IPS-15b (cell line): ENCODE measurements around the gene SH2D4B.
"Not testable (repeated sequence)": the region's sequence is repeated elsewhere in the genome, so short reads cannot be mapped to it uniquely, and the experiment has no call there.

Experiments
- H3K27me3 ChIP-seq: one replicate; pipeline ENCODE4 v1.6.1; 2013; ENCODE audit warnings: low read length; ENCODE audit not compliant: control insufficient read depth, insufficient read depth
- H3K36me3 ChIP-seq: one replicate; pipeline ENCODE4 v1.6.1; 2013; ENCODE audit warnings: low read length; ENCODE audit not compliant: control insufficient read depth, insufficient read depth
- H3K4me1 ChIP-seq: one replicate; pipeline ENCODE4 v1.6.1; 2013; ENCODE audit warnings: mild to moderate bottlenecking, low read length; ENCODE audit not compliant: control insufficient read depth, insufficient read depth
- H3K4me3 ChIP-seq: one replicate; pipeline ENCODE4 v1.5.1; 2013; ENCODE audit warnings: low read depth, low read length
- H3K9ac ChIP-seq: one replicate; pipeline ENCODE4 v1.6.1; 2013; ENCODE audit warnings: low read depth, mild to moderate bottlenecking, low read length
- H3K9me3 ChIP-seq: one replicate; pipeline ENCODE4 v1.6.1; 2013; ENCODE audit warnings: mild to moderate bottlenecking, low read length; ENCODE audit not compliant: control insufficient read depth, insufficient read depth

The SH2D4B gene

DNA sequence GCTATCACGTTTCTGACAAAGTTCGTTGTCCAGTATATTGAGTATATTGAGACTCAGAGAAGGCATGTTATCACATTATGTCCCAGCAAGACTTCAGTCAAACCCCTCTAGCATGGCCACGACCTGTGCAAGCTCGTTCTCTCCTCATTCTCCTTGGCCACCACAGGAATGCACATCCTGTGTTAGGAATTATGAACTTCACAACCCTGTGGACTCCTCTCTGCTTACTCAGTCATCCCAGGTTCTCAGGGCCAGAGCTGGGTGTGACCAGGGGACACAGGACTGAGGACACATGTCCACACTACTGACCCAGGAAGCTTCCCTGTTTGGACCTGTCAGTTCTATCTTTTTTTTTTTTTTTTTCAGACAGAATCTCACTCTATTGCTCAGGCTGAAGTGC is 4.4 kb downstream of the SH2D4B start:
- Histone ChIP-seq H3K36me3 (no peaks in the 10 kb centered on the region), H3K9me3 (no peaks in the 10 kb centered on the region), H3K4me1 (no peaks in the 10 kb centered on the region), H3K4me3 (no peak overlapping the region), H3K27me3 (peaks cover 2% of the 10 kb centered on the region), H3K9ac (no peak overlapping the region)

DNA sequence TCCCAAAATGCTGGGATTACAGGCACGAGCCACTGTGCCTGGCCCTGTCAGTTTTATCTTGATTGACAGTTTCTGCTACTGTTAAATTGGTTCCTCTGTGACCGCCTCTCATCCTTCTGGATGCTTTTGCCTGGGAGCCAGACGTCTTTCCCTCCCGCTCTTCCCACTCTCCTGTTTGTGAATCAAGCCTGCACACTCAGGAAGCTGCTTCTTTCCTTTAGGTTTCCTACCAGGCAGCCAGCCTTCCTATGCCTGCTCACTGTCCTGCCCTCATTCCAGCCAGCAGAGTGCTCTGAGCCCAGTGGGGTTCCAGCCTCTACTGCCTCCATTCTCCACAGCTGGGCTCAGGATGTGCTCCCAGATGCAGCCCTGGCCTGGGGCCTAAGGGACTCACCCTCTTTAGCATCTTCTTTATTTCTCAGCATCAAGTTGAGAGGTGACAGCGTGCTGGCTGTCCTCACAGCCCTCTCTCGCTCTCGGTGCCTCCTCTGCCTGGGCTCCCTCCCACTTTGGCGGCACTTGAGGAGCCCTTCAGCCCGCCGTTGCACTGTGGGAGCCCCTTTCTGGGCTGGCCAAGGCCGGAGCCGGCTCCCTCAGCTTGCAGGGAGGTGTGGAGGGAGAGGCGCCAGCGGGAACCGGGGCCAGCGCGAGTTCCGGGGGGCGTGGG is 5.1 kb downstream of the SH2D4B start:
- no peak overlapping the region for H3K9ac ChIP-seq
- H3K36me3 ChIP-seq = no peaks in the 10 kb centered on the region
- H3K4me1 ChIP-seq = no peaks in the 10 kb centered on the region
- no peaks in the 10 kb centered on the region for H3K27me3 ChIP-seq
- H3K9me3 ChIP-seq = no peaks in the 10 kb centered on the region
- no peak overlapping the region for H3K4me3 ChIP-seq

DNA sequence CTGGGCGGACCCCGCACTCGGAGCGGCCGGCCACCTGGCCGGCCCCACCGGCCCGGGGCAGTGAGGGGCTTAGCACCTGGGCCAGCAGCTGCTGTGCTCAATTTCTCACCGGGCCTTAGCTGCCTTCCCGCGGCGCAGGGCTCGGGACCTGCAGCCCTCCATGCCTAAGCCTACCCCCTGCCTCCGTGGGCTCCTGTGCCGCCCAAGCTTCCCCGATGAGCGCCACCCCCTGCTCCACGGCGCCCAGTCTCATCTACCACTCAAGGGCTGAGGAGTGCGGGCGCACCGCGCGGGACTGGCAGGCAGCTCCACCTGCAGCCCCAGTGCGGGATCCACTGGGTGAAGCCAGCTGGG is 5.6 kb downstream of the SH2D4B start:
- not testable (repeated sequence) for H3K36me3 ChIP-seq, H3K27me3 ChIP-seq, H3K9me3 ChIP-seq, H3K4me1 ChIP-seq, H3K4me3 ChIP-seq, H3K9ac ChIP-seq

DNA sequence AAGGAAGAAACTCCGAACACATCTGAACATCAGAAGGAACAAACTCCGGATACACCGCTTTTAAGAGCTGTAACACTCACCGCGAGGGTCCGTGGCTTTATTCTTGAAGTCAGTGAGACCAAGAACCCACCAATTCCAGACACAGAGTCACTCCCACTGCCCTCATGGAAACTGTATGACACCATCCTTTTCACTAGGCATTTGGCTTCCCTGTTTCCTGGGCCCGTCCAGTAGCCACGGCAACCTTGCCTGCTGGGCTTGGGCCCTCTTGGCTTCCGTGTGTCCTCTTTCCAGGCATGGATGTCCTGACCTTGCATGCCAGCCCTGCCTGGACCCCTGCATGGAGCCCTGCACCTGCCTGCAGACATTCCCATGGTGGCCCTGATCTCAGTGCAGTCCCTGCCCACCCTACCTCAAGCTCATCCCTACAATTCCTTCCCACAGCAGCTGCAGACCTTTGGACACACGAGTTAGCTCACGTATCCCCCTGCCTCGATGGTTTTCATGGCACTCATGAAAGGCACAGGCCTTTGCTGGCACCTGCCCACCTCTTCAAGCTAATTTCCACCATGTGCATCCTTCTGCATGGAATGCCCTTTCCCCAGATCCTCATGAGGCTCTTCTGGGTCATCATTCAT is 6.7 kb downstream of the SH2D4B start:
- no peaks in the 10 kb centered on the region for H3K36me3 ChIP-seq
- no peak overlapping the region for H3K4me3 ChIP-seq
- no peak overlapping the region for H3K9ac ChIP-seq
- no peaks in the 10 kb centered on the region for H3K9me3 ChIP-seq
- H3K27me3 ChIP-seq = no peaks in the 10 kb centered on the region
- H3K4me1 ChIP-seq = no peaks in the 10 kb centered on the region

DNA sequence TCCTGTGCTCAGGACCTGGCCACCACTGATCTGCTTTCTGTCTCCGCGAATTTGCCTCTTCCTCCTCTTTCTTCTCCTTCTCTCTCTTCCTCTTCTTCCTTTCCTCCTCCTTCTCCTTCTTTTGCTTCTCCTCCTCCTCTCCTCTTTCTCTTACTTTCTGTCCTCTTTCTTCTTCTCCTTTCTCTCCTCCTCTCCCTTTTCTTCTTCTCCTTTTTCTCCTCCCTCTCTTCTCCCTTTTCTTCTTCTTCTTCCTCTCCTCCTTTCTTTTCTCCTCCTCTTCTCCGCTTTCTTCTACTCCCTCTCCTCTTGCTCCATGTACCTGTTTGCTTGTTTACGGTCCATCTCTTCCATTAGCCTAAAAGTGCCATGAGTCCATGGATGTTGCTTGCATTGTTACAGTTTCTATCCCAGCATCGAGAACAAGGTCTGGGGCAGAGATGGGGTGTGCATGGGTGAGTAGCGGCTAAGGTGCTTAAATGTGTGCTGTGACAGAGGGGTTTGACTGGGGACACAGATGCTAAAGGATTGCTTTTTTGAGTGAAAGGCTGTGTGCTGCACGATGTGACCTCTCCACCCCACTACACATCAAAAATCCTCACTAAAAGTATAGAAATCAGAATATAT is 7.7 kb downstream of the SH2D4B start:
- no peaks in the 10 kb centered on the region for H3K27me3 ChIP-seq
- no peaks in the 10 kb centered on the region for H3K4me1 ChIP-seq
- no peaks in the 10 kb centered on the region for H3K9me3 ChIP-seq
- H3K9ac ChIP-seq = no peak overlapping the region
- H3K36me3 ChIP-seq = no peaks in the 10 kb centered on the region
- H3K4me3 ChIP-seq = no peak overlapping the region

DNA sequence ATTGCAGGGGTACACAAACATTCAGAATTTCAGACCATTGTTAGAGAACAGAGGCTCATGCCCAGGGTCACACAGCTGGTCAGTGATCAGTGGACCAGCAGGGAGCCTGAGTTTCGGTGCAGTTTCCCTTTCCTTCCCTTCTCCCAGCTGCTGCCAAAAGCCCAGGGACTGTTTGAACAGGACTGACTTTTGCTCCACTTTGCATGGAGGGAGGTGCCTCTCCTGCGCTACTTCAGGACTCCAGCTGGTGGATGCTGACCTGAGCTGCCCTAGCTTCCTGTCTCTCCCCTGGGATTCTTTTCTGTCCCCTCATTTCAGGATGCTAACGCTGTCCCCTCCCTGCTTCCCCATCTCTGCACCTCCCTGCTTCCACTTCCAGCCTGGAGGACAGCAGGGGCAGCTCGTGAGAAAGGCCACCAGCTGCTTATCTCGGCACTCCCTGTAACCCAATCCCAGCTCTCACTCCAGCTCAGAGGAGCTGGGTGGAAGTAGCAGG is 14.5 kb downstream of the SH2D4B start:
- peaks cover 4% of the 10 kb centered on the region for H3K4me1 ChIP-seq
- H3K27me3 ChIP-seq = no peaks in the 10 kb centered on the region
- no peak overlapping the region for H3K9ac ChIP-seq
- no peaks in the 10 kb centered on the region for H3K36me3 ChIP-seq
- no peak overlapping the region for H3K4me3 ChIP-seq
- no peaks in the 10 kb centered on the region for H3K9me3 ChIP-seq

DNA sequence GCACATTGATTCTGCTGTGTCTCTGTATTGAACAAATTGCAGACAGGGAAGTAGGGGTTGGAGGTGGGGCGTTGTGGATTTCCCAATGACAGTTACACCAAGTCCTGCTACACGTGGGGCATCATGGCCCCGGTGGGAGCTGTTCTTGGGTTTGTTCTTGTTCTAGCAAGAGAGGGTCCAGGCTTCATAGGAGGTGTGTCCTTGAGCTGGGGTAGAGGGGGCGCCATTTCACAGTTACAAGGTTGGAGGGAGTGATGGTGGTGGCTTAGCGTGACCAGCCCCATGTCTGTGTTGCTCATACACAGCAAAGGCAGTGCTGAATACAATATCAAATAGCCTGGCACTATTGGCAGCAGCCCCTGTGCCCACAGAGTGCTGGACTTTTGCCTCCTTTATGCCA is 15.7 kb downstream of the SH2D4B start:
- Histone ChIP-seq H3K36me3 (no peaks in the 10 kb centered on the region), H3K9me3 (no peaks in the 10 kb centered on the region), H3K27me3 (no peaks in the 10 kb centered on the region), H3K4me1 (peaks cover 4% of the 10 kb centered on the region), H3K4me3 (no peak overlapping the region), H3K9ac (no peak overlapping the region)

DNA sequence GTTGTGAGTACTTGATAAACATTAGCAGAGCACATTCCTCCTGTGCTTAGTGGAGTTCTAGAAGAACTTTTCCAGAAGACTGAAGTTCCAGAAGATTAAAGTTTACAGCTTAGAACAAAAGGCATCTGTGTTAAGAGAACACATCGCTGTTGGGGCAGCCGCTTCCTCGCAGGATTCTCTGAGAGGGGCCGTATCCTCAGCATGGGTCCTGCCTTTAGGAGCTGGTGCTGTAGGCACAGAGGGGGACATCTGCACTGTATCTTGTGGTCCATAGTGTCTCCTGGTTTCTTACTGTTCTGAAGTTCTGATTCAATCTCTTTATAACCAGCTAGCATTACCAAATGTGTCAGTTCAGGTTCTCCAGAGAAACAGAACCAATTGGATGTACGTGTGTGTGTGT is 16.3 kb downstream of the SH2D4B start:
- Histone ChIP-seq H3K36me3 (no peaks in the 10 kb centered on the region), H3K27me3 (no peaks in the 10 kb centered on the region), H3K9ac (no peak overlapping the region), H3K9me3 (no peaks in the 10 kb centered on the region), H3K4me3 (no peak overlapping the region), H3K4me1 (peaks cover 4% of the 10 kb centered on the region)

DNA sequence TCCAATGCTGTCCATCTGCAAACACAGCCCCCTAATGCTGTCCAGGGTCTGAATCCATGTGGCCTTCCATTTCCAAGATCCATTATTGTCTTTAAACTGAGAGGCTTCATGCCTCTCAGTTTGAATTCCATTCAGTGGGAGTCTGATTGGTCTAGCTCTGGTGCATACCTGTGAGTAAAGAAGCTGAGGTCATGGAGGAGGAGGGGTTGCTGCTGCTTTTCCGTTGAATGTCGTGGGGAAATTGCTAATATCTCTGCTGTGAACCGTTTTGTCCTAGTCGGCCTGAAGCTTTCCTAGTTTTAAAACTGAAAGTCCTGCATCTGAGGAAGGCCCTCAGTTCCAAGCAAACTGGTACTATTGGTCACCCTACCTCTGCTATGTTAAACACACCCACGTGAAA is 17.7 kb downstream of the SH2D4B start:
- peaks cover 4% of the 10 kb centered on the region for H3K4me1 ChIP-seq
- no peaks in the 10 kb centered on the region for H3K27me3 ChIP-seq
- no peaks in the 10 kb centered on the region for H3K9me3 ChIP-seq
- no peak overlapping the region for H3K4me3 ChIP-seq
- no peak overlapping the region for H3K9ac ChIP-seq
- H3K36me3 ChIP-seq = no peaks in the 10 kb centered on the region

DNA sequence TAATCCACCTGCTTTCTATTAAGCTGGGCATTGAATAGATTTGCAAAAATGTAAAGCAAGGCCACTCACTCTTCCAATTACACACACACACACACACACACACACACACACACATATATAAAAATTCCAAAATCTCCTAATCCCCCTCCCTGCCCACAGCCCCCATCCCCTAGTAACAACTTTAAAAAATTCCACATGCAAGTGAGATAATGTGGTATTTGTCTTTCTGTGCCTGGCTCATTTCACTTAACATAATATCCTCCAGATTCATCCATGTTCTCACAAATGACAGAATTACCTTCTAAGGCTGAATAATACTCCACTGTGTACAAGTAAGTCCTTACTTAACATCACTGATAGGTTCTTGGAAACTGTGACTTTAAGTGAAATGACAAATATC is 24.2 kb downstream of the SH2D4B start:
- H3K4me3 ChIP-seq = no peak overlapping the region
- no peaks in the 10 kb centered on the region for H3K27me3 ChIP-seq
- no peaks in the 10 kb centered on the region for H3K4me1 ChIP-seq
- no peak overlapping the region for H3K9ac ChIP-seq
- H3K9me3 ChIP-seq = no peaks in the 10 kb centered on the region
- H3K36me3 ChIP-seq = no peaks in the 10 kb centered on the region

DNA sequence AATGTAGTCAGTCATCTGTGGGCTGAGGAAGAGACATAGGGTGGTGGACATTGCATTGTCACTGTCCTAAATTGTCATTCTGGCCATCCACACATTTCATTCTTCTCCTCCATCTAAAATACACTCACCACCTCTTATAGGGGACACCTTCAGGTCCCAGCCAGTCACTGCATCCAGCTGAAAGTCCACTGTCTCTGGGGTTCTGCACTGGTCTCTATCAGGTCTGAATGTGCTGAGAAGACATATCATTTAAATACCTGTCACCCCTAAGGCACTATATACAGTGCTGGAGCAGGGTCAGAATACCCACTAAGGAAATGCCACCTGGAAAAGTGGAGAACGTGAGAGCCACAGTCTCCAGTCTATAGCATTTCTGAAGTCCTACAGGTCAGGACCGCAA is 29.6 kb downstream of the SH2D4B start:
- no peak overlapping the region for H3K4me3 ChIP-seq
- H3K4me1 ChIP-seq = no peaks in the 10 kb centered on the region
- no peaks in the 10 kb centered on the region for H3K27me3 ChIP-seq
- no peaks in the 10 kb centered on the region for H3K9me3 ChIP-seq
- no peak overlapping the region for H3K9ac ChIP-seq
- no peaks in the 10 kb centered on the region for H3K36me3 ChIP-seq
